GM23338 (cell line): ENCODE measurements around the gene ST8SIA1. TPM values are rescaled to one million over a fixed set of nuclear protein-coding genes. Genes with fewer than 3 reads are reported as not detected.
A peak's percentile ranks its signal among the peaks of the same experiment; 100 is the strongest.

ENCODE experiments used
- ATAC-seq: fragments of 200-7000 bp; cut with Tn5 transposase; 3 replicates; pipeline ENCODE4 v1.9.1; 2020
- DNase-seq: peaks from one replicate; pipeline ENCODE4 v3.0.0-alpha.2; 2015; ENCODE audit warnings: low spot score
- H2AFZ ChIP-seq: fragments of 200-600 bp; sonication (generic); 2 replicates; pipeline ENCODE4 v1.8.0; 2016; ENCODE audit warnings: antibody characterized with exemption, mild to moderate bottlenecking, moderate library complexity
- H3F3A ChIP-seq: fragments of 200-600 bp; sonication (generic); replicated peaks from 2 replicates; pipeline ENCODE4 v1.8.0; 2017; ENCODE audit warnings: antibody characterized with exemption, mixed run types, low read depth
- H3K27ac ChIP-seq: fragments of 200-600 bp; sonication (generic); 2 replicates; pipeline ENCODE4 v1.6.1; 2016; ENCODE audit warnings: low read depth
- H3K27me3 ChIP-seq: fragments of 200-600 bp; sonication (generic); 2 replicates; pipeline ENCODE4 v1.8.0; 2016; ENCODE audit warnings: mild to moderate bottlenecking, mixed run types, moderate library complexity; ENCODE audit not compliant: insufficient read depth
- H3K36me3 ChIP-seq: fragments of 200-600 bp; sonication (generic); 2 replicates; pipeline ENCODE4 v1.8.0; 2016; ENCODE audit warnings: mild to moderate bottlenecking; ENCODE audit not compliant: insufficient read depth
- H3K4me1 ChIP-seq: fragments of 200-600 bp; sonication (generic); 2 replicates; pipeline ENCODE4 v1.8.0; 2016; ENCODE audit warnings: mild to moderate bottlenecking, moderate library complexity; ENCODE audit not compliant: insufficient read depth
- H3K4me2 ChIP-seq: fragments of 200-600 bp; sonication (generic); 2 replicates; pipeline ENCODE4 v1.7.1; 2017; ENCODE audit warnings: mixed run types
- H3K4me3 ChIP-seq: fragments of 200-600 bp; sonication (generic); 2 replicates; pipeline ENCODE4 v1.6.1; 2016; ENCODE audit warnings: mixed run types
- H3K79me2 ChIP-seq: fragments of 200-600 bp; sonication (generic); replicated peaks from 2 replicates; pipeline ENCODE4 v1.8.0; 2017; ENCODE audit warnings: mild to moderate bottlenecking; ENCODE audit not compliant: insufficient read depth
- H3K9me2 ChIP-seq: fragments of 200-600 bp; sonication (generic); 2 replicates; pipeline ENCODE4 v1.8.0; 2017; ENCODE audit not compliant: insufficient read depth
- H4K20me1 ChIP-seq: fragments of 200-600 bp; sonication (generic); replicated peaks from 2 replicates; pipeline ENCODE4 v1.8.0; 2017; ENCODE audit warnings: mild to moderate bottlenecking; ENCODE audit not compliant: insufficient read depth
- H3K27ac Mint-ChIP-seq: 2 replicates; pipeline ENCODE4 v1.8.0; 2020; ENCODE audit warnings: inconsistent platforms, mild to moderate bottlenecking, moderate library complexity, mixed read lengths
- H3K27me3 Mint-ChIP-seq: 3 replicates; pipeline ENCODE4 v1.8.0; 2022; ENCODE audit warnings: low read depth, mild to moderate bottlenecking, moderate library complexity, mixed read lengths, inconsistent platforms; ENCODE audit not compliant: insufficient read depth, poor library complexity
- H3K36me3 Mint-ChIP-seq: 3 replicates; pipeline ENCODE4 v1.8.0; 2021; ENCODE audit warnings: low read depth, mild to moderate bottlenecking, inconsistent platforms, moderate library complexity, mixed read lengths
- H3K4me1 Mint-ChIP-seq: 3 replicates; pipeline ENCODE4 v1.8.0; 2020; ENCODE audit warnings: mild to moderate bottlenecking, inconsistent platforms, mixed read lengths
- H3K4me3 Mint-ChIP-seq: 3 replicates; pipeline ENCODE4 v1.8.0; 2021; ENCODE audit warnings: moderate library complexity, mild to moderate bottlenecking, inconsistent platforms, mixed read lengths
- H3K9me3 Mint-ChIP-seq: 3 replicates; pipeline ENCODE4 v1.8.0; 2020; ENCODE audit warnings: moderate library complexity, mild to moderate bottlenecking, inconsistent platforms, mixed read lengths
- CTCF ChIP-seq, 2 experiments: fragments of 200-600 bp in 1 of 2; sonication (generic) in 1 of 2; conservative IDR thresholded peaks; 2 replicates each; pipeline versions ENCODE4 v1.5.1 to v1.6.1; 2016 to 2017; ENCODE audit warnings: antibody characterized with exemption in 2 of 2, low read depth in 2 of 2, mild to moderate bottlenecking in 2 of 2, moderate library complexity in 1 of 2
- EZH2 ChIP-seq: fragments of 200-600 bp; sonication (generic); IDR thresholded peaks from one replicate; pipeline ENCODE4 v1.8.0; 2017; ENCODE audit warnings: antibody characterized with exemption, mild to moderate bottlenecking, low read depth; ENCODE audit not compliant: unreplicated experiment
- JUNB ChIP-seq: IDR thresholded peaks from one replicate; pipeline ENCODE4 v1.6.1; 2016; ENCODE audit warnings: antibody characterized with exemption; ENCODE audit not compliant: unreplicated experiment
- STAT1 ChIP-seq: IDR thresholded peaks from one replicate; pipeline ENCODE4 v1.6.1; 2016; ENCODE audit warnings: antibody characterized with exemption; ENCODE audit not compliant: unreplicated experiment
- ZNF114 ChIP-seq: fragments of 250-450 bp; sonication (Bioruptor Pico); IDR thresholded peaks from 2 replicates; pipeline ENCODE4 v1.5.0; 2020; ENCODE audit warnings: mild to moderate bottlenecking, moderate library complexity
- ZNF331 ChIP-seq: fragments of 250-450 bp; sonication (Bioruptor Pico); IDR thresholded peaks from 2 replicates; pipeline ENCODE4 v1.5.0; 2020; ENCODE audit warnings: low read depth, mild to moderate bottlenecking, moderate library complexity
- ZNF462 ChIP-seq: fragments of 250-450 bp; sonication (Bioruptor Pico); IDR thresholded peaks from 2 replicates; pipeline ENCODE4 v1.5.0; 2020; ENCODE audit warnings: mild to moderate bottlenecking, moderate library complexity
- polyA plus RNA-seq: library from polyadenylated mRNA; unstranded; fragments of >200 nt; fragmentation: Nextera tagmentation; extraction: Ambion mirVana; gene quantifications from 2 replicates; pipeline ENCODE4 v1.2.1, GENCODE V29; 2016
- total RNA-seq: library from RNA; depleted of rRNA; stranded (reverse); fragments of >200 nt; shearing (Covaris generic); gene quantifications from 2 replicates; pipeline ENCODE4 v1.2.3, GENCODE V29; 2014

Gene ST8SIA1
- total and polyA plus RNA-seq, 2 experiments from 2014 or later, result 2.5 to 5.1 TPM

GRCh38 chr12:22332202-22332601 is 2.3 kb downstream of the ST8SIA1 start (continued):
- TF ChIP-seq CTCF (conservative IDR thresholded peaks at IDR 0.05; ENCODE audit: low read depth in 2 of 2) (no peak), ZNF462 (CRISPR knock-in tag) (no peak), STAT1 (no peak), ZNF114 (no peak), JUNB (no peak)

GRCh38 chr12:22329621-22330020 is 4.9 kb downstream of the ST8SIA1 start:
- H3K36me3 Mint-ChIP-seq, result no peaks in the 10 kb centered on the region; the same call in 2 of the 3 replicates
- peak overlapping the region; percentile 58; the same call in 1 of the 2 replicates for H3K27ac Mint-ChIP-seq
- Histone ChIP-seq H3K36me3 (no peaks in the 10 kb centered on the region), H3K9me2 (no peaks in the 10 kb centered on the region), H2AFZ (no peak overlapping the region), H3K4me2 (no peak overlapping the region), H3K4me3 (no peak overlapping the region), H3K4me1 (peaks cover 6% of the 10 kb centered on the region), H3K27me3 (peaks cover 30% of the 10 kb centered on the region), H3K79me2 (no peaks in the 10 kb centered on the region), H3F3A (0 out of 2 replicates have a peak, but pooled peaks cover 3% of the 10 kb centered on the region), H4K20me1 (peaks cover 3% of the 10 kb centered on the region; the same call in 1 of the 2 replicates), H3K27ac (no peak overlapping the region)
- H3K27me3 Mint-ChIP-seq, result peaks cover 23% of the 10 kb centered on the region
- H3K4me3 Mint-ChIP-seq, result no peak overlapping the region
- no peaks in the 10 kb centered on the region for H3K9me3 Mint-ChIP-seq
- ATAC-seq, result no peak
- H3K4me1 Mint-ChIP-seq, result peaks cover 22% of the 10 kb centered on the region; the same call in 2 of the 3 replicates
- no peak for DNase-seq
- TF ChIP-seq ZNF462 (CRISPR knock-in tag), result no peak
- no peak for TF ChIP-seq EZH2
- no peak for TF ChIP-seq ZNF331
